Panc1 (cell line): ENCODE results near the gene ADGRD1. TPM values are rescaled to one million over a fixed set of nuclear protein-coding genes. Genes with fewer than 3 reads are reported as not detected.

Source experiments
- ATAC-seq: fragments of 200-7000 bp; cut with Tn5 transposase; 2 replicates; pipeline ENCODE4 v1.9.1; 2020; ENCODE audit warnings: mild to moderate bottlenecking, moderate library complexity
- BruUV-seq: library from RNA; stranded (reverse); fragments of 400-500 nt; replicated peaks from 2 replicates; lab custom pipeline; 2021; lab: Mats Ljungman, UMichigan
- CTCF ChIA-PET: fragments of 300-600 bp; sonication (Branson Sonifier 250); formaldehyde crosslinking; loops from one replicate; lab custom pipeline; 2022; ENCODE audit warnings: antibody characterized with exemption; lab: Charles Lee
- POLR2A ChIA-PET: fragments of 300-600 bp; sonication (Branson Sonifier 250); formaldehyde crosslinking; loops from one replicate; lab custom pipeline; 2022; ENCODE audit warnings: antibody characterized with exemption; lab: Charles Lee
- DNase-seq: peaks from one replicate; pipeline ENCODE4 v3.0.0-alpha.2; 2010; ENCODE audit warnings: low read depth, low spot score
- H3K27ac ChIP-seq: 2 replicates; pipeline ENCODE4 v1.5.1; 2011; ENCODE audit warnings: mild to moderate bottlenecking, low read length, inconsistent platforms
- H3K27me3 ChIP-seq: fragments of 200-500 bp; sonication (Bioruptor generic); 2 replicates; pipeline ENCODE4 v1.6.0; 2014; ENCODE audit warnings: low read length, inconsistent platforms; ENCODE audit not compliant: control insufficient read depth, insufficient read depth
- H3K36me3 ChIP-seq: fragments of 200-500 bp; sonication (Bioruptor generic); 2 replicates; pipeline ENCODE4 v1.5.1; 2014; ENCODE audit warnings: inconsistent platforms, mild to moderate bottlenecking, low read length, moderate library complexity; ENCODE audit not compliant: control insufficient read depth, insufficient read depth
- H3K4me1 ChIP-seq: 2 replicates; pipeline ENCODE4 v1.5.1; 2011; ENCODE audit warnings: inconsistent platforms, mild to moderate bottlenecking, low read length, moderate library complexity; ENCODE audit not compliant: control insufficient read depth, insufficient read depth
- H3K4me3 ChIP-seq, 2 experiments: 2 replicates each; pipeline ENCODE4 v1.5.1; 2011 to 2012; ENCODE audit warnings: low read depth in 2 of 2, low read length in 2 of 2, mild to moderate bottlenecking in 2 of 2, inconsistent platforms in 1 of 2, moderate library complexity in 1 of 2
- H3K9me3 ChIP-seq: fragments of 200-500 bp; sonication (Bioruptor generic); 2 replicates; pipeline ENCODE4 v1.5.1; 2014; ENCODE audit warnings: low read depth, mild to moderate bottlenecking, inconsistent platforms, low read length, moderate library complexity; ENCODE audit not compliant: control insufficient read depth, insufficient read depth
- POLR2AphosphoS5 ChIP-seq: IDR thresholded peaks from 2 replicates; pipeline ENCODE4 v1.6.1; 2012; ENCODE audit warnings: mild to moderate bottlenecking, low read depth, low read length, moderate library complexity
- REST ChIP-seq, 2 experiments: IDR thresholded peaks; 2 replicates each; pipeline ENCODE4 v1.6.1; 2011 to 2012; ENCODE audit warnings: low read depth in 2 of 2, control low read depth in 1 of 2, low read length in 1 of 2, mild to moderate bottlenecking in 1 of 2, moderate library complexity in 1 of 2; ENCODE audit not compliant: insufficient read depth in 1 of 2
- SIN3A ChIP-seq: IDR thresholded peaks from 2 replicates; pipeline ENCODE4 v1.6.1; 2012; ENCODE audit warnings: low read depth, mild to moderate bottlenecking, low read length, moderate library complexity, borderline replicate concordance; ENCODE audit not compliant: insufficient read depth
- TCF7L2 ChIP-seq: IDR thresholded peaks from 2 replicates; pipeline ENCODE4 v1.6.1; 2011; ENCODE audit warnings: mild to moderate bottlenecking, low read depth, low read length, inconsistent platforms
- in situ Hi-C: cut with HindIII; loops from 2 replicates; pipeline ENCODE4 v1.10.0; 2016; ENCODE audit warnings: low sequenced_read_pairs, low pct_unique_long_range_greater_than_20kb
- intact Hi-C: fragments of 100-400 bp; cut with micrococcal nuclease; formaldehyde crosslinking; loops from one replicate; pipeline ENCODE4 v1.10.0; 2022; ENCODE audit not compliant: unreplicated experiment
- total RNA-seq: library from RNA; stranded (reverse); gene quantifications from one replicate; pipeline ENCODE4 v1.2.1, GENCODE V29; 2021; ENCODE audit not compliant: unreplicated experiment
- TF ChIP-seq, protein P1 (sequence below): fragments of 450-650 bp; IDR thresholded peaks from 2 replicates; pipeline ENCODE4 v1.5.1; 2017; ENCODE audit warnings: mild to moderate bottlenecking

The ADGRD1 gene
- total RNA-seq, 1 experiment from 2014 or later: 0.21 TPM

GRCh38 chr12:131038961-131039950 lies 85.5 kb downstream of the ADGRD1 start:
- intact Hi-C loops: no loop called here
- Histone ChIP-seq H3K27ac (no peak overlapping the region), H3K27me3 (no peaks in the 10 kb centered on the region; the same call in 1 of the 2 replicates), H3K9me3 (no peaks in the 10 kb centered on the region), H3K36me3 (no peaks in the 10 kb centered on the region), H3K4me1 (no peaks in the 10 kb centered on the region), H3K4me3 (no peak overlapping the region)
- BruUV-seq: no TSS peak
- CTCF ChIA-PET: no interaction called here
- ATAC-seq: no peak
- in situ Hi-C loops: no loop called here
- no peak for DNase-seq
- POLR2A ChIA-PET: no interaction called here
- no peak for TF ChIP-seq SIN3A
- TF ChIP-seq, protein P1, sequence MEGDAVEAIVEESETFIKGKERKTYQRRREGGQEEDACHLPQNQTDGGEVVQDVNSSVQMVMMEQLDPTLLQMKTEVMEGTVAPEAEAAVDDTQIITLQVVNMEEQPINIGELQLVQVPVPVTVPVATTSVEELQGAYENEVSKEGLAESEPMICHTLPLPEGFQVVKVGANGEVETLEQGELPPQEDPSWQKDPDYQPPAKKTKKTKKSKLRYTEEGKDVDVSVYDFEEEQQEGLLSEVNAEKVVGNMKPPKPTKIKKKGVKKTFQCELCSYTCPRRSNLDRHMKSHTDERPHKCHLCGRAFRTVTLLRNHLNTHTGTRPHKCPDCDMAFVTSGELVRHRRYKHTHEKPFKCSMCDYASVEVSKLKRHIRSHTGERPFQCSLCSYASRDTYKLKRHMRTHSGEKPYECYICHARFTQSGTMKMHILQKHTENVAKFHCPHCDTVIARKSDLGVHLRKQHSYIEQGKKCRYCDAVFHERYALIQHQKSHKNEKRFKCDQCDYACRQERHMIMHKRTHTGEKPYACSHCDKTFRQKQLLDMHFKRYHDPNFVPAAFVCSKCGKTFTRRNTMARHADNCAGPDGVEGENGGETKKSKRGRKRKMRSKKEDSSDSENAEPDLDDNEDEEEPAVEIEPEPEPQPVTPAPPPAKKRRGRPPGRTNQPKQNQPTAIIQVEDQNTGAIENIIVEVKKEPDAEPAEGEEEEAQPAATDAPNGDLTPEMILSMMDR: no peak
- TF ChIP-seq POLR2AphosphoS5: no peak

- DNase-seq (no peak), ATAC-seq (no peak)
- no peaks in the 10 kb centered on the region for H3K36me3 ChIP-seq
- no peaks in the 10 kb centered on the region for H3K9me3 ChIP-seq
- H3K27ac ChIP-seq: no peak overlapping the region
- POLR2A ChIA-PET: no interaction called here
- intact Hi-C loops (no loop called here), in situ Hi-C loops (no loop called here)
- no peaks in the 10 kb centered on the region for H3K4me1 ChIP-seq
- no peaks in the 10 kb centered on the region; the same call in 1 of the 2 replicates for H3K27me3 ChIP-seq
- CTCF ChIA-PET: no interaction called here
- TF ChIP-seq POLR2AphosphoS5: no peak
- TF ChIP-seq REST (IDR thresholded peaks at IDR 0.05; ENCODE audit: insufficient read depth in 1 of 2, low read depth in 2 of 2, low read length in 1 of 2): no peak
- no peak for TF ChIP-seq TCF7L2
- TF ChIP-seq, protein P1: no peak
- no peak for TF ChIP-seq SIN3A
- BruUV-seq: no TSS peak
- H3K4me3 ChIP-seq: no peak overlapping the region
Measured at GRCh38 chr12:131040491-131040890, 86.8 kb downstream of the ADGRD1 start.
